ENCODE data around the gene SDK1. TPM values are rescaled to one million over a fixed set of nuclear protein-coding genes. Genes with fewer than 3 reads are reported as not detected.
A peak's percentile ranks its signal among the peaks of the same experiment; 100 is the strongest.

SDK1 gene, protein sequence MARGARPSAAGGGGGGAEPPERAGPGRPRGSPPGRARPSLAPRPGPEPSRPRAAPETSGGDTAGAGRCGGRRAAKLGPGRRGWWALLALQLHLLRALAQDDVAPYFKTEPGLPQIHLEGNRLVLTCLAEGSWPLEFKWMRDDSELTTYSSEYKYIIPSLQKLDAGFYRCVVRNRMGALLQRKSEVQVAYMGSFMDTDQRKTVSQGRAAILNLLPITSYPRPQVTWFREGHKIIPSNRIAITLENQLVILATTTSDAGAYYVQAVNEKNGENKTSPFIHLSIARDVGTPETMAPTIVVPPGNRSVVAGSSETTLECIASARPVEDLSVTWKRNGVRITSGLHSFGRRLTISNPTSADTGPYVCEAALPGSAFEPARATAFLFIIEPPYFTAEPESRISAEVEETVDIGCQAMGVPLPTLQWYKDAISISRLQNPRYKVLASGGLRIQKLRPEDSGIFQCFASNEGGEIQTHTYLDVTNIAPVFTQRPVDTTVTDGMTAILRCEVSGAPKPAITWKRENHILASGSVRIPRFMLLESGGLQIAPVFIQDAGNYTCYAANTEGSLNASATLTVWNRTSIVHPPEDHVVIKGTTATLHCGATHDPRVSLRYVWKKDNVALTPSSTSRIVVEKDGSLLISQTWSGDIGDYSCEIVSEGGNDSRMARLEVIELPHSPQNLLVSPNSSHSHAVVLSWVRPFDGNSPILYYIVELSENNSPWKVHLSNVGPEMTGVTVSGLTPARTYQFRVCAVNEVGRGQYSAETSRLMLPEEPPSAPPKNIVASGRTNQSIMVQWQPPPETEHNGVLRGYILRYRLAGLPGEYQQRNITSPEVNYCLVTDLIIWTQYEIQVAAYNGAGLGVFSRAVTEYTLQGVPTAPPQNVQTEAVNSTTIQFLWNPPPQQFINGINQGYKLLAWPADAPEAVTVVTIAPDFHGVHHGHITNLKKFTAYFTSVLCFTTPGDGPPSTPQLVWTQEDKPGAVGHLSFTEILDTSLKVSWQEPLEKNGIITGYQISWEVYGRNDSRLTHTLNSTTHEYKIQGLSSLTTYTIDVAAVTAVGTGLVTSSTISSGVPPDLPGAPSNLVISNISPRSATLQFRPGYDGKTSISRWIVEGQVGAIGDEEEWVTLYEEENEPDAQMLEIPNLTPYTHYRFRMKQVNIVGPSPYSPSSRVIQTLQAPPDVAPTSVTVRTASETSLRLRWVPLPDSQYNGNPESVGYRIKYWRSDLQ (N-terminal part only)
- total RNA-seq, result 2.5 TPM
- long read RNA-seq, result 0 reads

DNA sequence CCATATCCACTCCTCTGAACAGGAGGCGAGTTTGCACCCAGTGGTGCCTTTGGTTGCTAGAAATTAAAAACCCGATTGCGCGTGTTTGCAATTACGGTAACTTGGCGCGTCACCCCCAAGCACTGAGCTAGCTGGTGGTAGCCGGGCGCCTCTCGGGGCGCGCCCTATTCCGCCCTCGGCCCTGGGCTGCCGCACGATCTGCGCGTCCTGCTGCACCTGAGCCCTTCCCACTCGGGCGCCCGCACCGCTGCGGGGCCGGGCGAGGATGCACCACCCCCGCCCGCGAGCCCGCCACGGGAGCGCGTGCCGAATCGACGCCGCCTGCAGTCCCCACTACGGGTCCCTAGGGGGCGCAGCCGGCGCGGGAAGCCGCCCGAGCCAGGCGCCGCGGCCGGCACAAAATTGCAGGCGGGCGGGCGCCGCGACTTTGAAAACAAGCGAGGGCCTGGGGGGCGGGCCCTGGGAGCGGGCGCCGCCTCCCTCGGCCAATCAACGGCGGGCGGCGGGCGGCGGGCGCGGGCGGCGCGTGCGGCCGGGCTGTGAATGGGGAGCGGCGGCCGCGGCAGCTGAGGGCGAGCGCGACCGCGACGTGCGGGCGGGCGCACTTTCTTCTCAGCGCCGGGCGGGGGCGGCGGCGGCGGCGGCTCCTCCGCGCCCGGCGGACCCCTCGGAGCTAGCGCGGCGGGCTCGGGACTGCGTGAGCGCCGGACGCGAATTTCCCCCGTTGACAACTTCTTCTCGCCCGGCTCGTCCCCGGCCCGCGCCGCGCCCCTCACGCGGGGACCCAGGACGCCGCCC lies at the start of gene SDK1:
Gene SDK1 (plus strand): TSS at position 602 of the 798 bp plus-strand sequence. CDS start 335 bp downstream, outside the sequence.
- peak; percentile 99 for ATAC-seq
- intact Hi-C loops (cut with micrococcal nuclease), result no loop called here
- peak; percentile 97 for DNase-seq

DNA sequence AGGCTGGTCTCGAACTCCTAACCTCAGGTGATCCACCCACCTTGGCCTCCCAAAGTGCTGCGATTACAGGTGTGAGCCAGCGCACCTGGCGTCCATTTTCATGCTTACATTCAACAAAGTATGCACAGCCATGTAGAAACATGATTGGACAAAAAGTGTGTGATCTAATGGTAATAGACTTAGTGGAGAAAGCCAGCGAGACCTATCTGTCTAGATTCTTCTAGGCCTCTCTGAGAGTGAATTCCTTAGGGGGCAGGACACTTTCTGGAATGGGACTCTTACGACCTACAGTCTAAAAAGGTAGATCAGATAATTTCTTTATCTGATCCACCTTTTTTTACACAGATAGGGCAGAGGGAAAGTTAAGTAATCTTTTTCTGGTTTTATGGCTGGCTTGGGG lies 46.3 kb upstream of the SDK1 start:
- ATAC-seq, result no peak
- intact Hi-C loops (cut with micrococcal nuclease), result no loop called here
- no peak for DNase-seq

DNA sequence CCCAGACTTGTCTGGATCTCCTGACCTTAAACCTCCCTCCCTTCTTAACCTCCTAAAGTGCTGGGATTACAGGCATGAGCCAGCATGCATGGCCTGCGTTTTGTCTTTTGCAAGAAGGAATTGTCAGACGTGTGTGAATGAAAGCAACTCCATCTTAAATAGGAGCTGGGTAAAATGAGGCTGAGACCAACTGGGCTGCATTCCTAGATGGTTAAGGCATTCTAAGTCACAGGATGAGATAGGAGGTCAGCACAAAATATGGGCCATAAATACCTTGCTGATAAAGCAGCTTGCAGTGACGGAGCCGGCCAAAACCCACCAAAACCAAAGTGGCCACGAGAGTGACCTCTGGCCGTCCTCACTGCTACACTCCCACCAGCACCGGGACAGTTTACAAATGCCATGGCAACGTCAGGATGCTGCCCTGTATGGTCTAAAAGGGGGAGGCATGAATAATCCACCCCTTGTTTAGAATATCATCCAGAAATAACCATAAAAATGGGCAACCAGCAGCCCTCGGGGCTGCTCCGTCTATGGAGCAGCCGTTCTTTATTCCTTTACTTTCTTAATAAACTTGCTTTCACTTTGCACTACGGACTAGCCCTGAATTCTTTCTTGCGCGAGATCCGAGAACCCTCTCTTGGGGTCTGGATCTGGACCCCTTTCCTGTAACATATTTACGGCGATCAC lies 41.2 kb upstream of the SDK1 start:
- intact Hi-C loops (cut with micrococcal nuclease), result no loop called here
- peak; percentile 26 for ATAC-seq
- no peak for DNase-seq

DNA sequence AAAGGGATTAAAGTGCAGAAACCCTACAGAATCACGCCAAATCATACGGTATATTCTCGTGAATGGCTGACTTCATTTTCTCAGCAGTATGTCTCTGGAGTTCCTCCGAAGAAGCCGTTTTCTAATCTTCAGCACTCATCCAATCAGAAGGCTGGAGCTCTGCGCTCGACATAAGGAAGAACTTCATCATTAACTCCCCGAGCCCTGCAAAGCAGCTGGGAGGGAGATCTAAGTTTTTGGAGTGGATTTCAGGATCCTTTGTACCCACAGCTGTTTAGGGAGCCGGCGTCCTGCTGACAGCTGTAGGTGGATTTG lies 40.7 kb upstream of the SDK1 start:
- intact Hi-C loops (cut with micrococcal nuclease), result no loop called here
- DNase-seq, result no peak

DNA sequence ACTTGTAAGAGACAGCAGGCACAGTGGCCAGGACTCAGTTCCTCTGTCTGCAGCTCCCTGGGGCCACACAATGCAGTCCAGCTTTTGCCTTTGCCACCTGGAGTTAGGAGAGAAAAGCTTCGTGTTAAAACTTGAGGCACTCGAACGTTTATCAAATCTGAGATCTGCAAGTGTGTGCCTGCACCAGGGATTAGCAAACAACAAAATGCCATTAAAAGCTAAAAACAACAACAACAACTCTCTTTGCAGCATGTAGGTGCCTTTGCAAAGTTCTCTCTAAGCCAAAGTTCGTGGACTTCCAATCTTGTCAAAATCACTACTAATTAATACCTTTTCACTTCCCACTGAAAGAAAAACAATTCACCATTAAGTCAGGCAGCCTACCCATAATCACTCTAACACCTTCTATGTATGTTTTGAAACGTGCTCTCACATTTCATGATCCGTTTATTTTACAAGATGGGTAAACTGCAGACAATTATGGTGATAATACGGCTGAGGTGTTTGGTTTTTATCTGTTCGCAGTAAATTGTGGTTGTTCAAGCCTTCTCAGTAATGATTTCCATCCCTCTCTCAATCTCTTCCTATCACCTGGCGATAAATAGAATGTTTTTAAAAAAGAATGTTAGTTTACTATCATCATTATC lies 36.2 kb upstream of the SDK1 start:
- DNase-seq (no peak), ATAC-seq (no peak)
- intact Hi-C loops (cut with micrococcal nuclease), result no loop called here

More for the DNA sequence above, 40.7 kb upstream of the SDK1 start:
- ATAC-seq, result peak; percentile 81

DNA sequence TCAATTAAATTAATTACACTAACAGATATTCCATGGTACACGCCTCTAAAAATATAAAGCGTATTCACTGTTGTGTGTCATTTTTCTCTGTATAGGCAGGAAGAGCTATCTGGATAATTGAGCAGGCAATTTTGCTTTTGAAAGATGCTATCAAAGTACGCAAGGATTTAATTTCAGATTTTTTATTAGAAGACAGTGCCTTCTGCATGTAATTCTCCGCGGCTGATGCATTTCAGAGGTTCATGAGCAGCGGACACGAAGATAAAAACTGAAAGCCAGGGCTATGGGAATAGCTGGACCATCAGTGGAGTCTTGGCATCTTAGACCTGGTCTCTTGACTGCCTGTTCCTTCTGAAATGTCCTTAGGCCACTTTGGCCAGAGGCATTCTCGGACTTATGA lies 35.7 kb upstream of the SDK1 start:
- intact Hi-C loops (cut with micrococcal nuclease), result no loop called here
- no peak for ATAC-seq
- DNase-seq, result no peak

DNA sequence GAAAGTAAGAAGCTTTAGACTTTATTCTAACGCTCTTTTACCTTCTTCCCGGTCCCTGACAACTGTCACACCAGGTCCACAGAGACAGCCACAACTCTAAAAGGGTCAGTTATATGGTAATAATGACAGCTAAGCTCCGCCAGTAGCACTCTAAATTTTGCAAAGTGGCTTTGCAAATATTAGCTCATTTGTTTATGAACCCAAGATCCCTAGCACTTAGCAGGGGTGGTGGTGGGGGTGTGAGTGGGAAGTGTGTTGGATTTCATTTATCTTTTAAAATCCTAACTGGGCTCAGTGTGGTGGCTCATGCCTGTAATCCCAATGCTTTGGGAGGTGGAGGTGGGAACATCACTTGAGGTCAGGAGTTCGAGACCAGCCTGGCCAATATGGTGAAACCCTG lies 34.8 kb upstream of the SDK1 start:
- intact Hi-C loops (cut with micrococcal nuclease), result no loop called here
- no peak for ATAC-seq
- no peak for DNase-seq

DNA sequence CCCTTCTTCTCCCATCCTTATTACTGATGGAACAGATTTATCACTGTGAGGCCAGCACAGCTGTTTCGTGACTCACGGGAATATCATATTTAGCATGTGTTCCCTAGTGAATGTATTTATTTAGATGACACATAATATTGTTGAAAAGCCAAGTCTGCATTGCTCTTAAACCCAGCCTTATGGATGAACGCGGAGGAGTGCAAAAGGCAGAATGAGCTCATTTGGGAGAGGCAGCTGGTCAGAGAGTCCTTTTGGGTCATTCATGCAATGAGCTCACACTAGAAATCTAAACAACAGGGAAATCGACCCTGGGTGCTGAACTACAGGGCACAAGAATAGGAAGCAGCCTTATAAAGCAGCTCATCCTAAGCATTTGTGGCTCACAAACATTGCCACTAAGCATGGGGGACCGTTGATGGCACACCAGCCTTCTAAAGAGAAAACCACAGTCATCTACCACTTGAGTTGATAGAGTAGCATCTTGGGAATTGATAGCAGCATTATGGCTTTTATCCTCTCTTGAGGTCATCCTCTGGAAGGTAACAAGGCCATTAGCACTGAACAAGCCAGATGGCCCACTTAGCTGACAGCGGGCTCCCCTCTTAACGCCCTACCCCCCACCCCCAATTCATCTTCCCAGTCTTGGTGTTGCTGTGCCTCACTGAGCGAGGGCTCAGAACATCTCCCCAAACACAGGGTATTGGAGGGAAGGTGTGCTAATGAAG lies 32.9 kb upstream of the SDK1 start:
- ATAC-seq (peak; percentile 35), DNase-seq (no peak)
- intact Hi-C loops (cut with micrococcal nuclease), result no loop called here

DNA sequence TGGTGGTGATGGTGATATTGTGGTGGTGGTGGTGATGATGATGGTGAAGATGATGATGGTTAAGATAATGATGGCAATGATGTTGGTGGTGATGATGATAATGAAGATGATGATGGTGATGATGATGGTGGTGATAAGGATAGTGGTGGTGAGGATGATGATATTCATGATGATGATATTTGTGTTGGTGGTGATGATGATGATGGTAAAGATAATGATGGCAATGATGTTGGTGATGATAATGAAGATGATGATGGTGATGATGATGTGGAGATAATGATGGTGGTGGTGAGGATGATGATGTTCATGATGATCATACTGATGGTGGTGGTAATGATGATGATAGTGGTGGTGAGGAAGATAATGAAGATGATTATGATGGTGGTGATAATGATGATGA lies 30.7 kb upstream of the SDK1 start:
- no peak for ATAC-seq
- DNase-seq, result no peak
- intact Hi-C loops (cut with micrococcal nuclease), result no loop called here

DNA sequence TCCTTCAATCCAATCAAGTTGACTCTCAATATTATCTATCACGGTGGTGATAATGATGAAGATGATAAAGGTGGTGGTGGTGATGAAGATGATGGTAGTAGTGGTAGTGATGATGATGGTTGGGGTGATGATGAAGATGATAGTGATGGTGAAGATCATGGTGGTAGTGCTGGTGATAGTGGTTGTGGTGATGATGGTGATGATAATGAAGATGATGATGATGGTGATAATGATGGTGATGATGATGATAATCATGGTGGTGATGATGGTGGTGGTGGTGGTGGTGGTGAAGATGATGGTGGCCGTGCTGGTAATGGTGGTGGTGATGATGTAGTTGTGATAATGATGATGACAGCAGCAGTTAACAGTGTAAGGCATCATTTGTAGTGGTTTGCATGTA lies 29.8 kb upstream of the SDK1 start:
- DNase-seq (no peak), ATAC-seq (no peak)
- intact Hi-C loops (cut with micrococcal nuclease), result no loop called here

DNA sequence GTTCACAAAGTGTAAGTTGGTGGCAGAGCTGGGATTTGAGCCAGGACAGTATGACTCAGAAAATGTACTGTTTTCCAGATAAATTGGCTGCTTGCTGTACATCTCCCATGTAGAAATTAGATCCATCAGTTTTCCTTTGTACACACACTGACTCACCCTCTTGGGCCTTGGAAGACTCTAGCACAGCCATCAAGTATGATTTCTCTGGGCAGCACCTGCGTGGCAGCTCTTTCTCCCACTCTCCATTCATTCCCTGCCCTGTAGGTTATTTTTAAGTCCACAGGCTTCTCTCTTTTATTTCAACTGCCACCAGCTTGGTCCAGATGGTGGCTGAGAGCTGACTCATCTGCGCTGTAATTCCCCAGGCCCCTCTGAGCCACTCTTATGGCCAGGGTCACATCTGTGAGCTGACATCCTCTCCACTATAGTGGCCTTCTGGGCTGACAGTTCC lies 28.3 kb upstream of the SDK1 start:
- ATAC-seq, result no peak
- no peak for DNase-seq
- intact Hi-C loops (cut with micrococcal nuclease), result no loop called here

DNA sequence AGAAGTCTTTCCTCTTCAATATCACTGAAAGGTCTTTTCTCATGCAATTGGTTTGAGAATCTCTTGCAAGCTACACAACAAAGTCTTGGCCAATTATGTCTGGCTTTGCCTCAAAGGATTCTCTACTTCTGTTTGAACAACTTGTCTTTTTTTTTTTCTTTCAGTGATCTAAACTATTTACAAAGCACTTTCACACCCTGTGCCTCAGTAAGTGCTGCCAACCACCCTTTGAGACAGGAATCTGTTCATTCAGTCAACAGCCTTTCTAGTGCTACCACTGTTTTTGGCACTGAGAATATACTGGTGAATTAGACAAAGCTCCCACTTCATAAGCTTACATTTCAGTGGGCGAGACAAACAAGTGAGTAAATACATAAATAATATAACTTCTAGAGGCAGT lies 26.9 kb upstream of the SDK1 start:
- DNase-seq, result no peak
- intact Hi-C loops (cut with micrococcal nuclease), result no loop called here
- no peak for ATAC-seq

DNA sequence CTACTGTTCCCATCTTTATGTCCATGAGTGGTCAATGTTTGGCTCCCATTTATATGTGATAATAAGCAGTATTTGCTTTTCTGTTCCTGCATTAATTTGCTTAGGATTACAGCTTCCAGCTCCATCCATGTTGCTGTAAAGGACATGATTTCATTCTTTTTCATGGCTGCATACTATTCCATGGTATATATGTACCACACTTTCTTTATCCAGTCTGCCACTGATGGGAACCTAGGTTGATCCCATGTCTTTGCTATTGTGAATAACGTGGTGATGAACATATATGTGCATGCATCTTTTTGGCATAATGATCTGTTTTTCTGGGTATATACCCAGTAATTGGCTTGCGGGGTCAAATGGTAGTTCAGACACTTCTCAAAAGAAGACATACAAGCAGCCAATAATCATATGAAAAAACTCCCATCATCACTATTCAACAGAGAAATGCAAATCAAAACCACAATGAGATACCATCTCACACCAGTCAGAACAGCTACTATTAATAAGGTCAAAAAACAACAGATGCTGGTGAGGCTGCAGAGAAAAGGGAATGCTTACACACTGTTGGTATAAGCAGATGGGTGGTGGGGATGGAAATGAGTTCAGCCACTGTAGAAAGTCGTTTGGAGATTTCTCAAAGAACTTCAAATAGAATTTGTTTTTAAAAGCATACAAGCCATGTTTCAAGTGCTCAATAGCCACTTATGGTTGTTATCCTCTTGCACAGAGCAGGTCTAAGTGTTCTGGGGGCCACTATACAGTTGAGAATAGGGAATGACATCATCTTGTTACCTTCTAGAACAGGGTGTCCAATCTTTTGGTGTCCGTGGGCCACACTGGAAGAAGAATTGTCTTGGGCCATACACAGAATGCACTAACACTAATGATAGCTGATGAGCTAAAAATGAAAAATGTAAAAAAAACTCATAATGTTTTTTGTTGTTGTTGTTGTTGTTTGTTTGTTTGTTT lies 23.2 kb upstream of the SDK1 start:
- ATAC-seq (no peak), DNase-seq (no peak)
- intact Hi-C loops (cut with micrococcal nuclease), result no loop called here

DNA sequence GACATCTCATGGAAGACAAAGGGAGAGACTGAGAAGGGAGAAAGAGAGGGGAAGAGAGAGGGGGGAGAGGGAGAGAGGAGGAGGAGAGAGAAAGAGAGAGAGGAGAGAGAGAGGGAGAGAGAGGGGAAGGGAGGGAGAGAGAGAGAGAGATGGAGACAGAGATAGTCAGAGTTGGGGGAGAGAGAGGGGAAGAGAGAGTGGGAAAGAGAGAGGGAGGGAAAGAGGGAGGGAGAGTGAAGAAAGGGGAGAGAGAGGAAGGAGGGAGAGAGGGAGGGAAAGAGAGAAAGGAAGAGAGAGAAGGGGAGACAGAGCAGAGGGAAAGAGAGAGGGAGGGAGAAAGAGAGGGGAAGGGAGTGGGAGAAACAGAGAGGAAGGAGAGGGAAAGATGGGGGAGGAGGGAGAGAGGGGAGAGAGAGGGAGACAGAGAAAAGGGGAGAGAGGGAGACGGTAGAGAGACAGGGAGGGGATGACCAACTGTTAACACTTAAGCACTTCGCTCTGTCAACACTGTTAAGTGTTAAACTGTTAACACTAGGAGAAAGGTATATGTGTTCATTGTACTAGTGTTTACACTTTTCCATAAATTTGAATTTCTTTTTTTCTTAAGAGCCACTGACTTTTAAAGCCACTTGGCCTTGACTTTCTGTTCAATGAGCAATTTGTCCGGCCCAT lies 21.8 kb upstream of the SDK1 start:
- intact Hi-C loops (cut with micrococcal nuclease), result no loop called here
- no peak for ATAC-seq

DNA sequence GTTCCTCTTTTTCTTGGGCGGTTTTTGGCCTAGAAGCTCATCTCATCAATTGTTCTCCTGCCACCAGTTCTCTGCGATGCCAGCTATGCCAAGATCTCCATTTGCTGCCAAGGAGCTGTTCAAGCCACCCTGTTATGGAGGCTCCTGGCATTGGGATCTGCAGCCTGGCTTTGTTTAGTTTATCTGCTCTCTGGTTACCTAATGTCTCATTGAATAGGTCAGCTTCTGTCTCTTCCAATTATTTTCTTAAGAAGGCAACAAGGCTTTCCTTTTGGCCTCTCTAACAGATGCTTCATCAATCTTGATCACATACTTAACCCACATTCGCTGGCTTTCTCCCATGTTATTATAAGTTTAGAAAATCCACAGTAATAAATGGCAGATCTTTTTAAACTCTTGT lies 20.6 kb upstream of the SDK1 start:
- peak; percentile 63 for ATAC-seq
- intact Hi-C loops (cut with micrococcal nuclease), result no loop called here
- no peak for DNase-seq

More for the DNA sequence above, 21.8 kb upstream of the SDK1 start:
- DNase-seq, result no peak

All from left ventricle myocardium superior (tissue), 1 donor.